Panc1 (cell line): ENCODE measurements around the gene PFN3. TPM values are rescaled to one million over a fixed set of nuclear protein-coding genes. Genes with fewer than 3 reads are reported as not detected.

Experiments used
- ATAC-seq: fragments of 200-7000 bp; cut with Tn5 transposase; 2 replicates; pipeline ENCODE4 v1.9.1; 2020; ENCODE audit warnings: mild to moderate bottlenecking, moderate library complexity
- BruUV-seq: library from RNA; stranded (reverse); fragments of 400-500 nt; replicated peaks from 2 replicates; lab custom pipeline; 2021; lab: Mats Ljungman, UMichigan
- CTCF ChIA-PET: fragments of 300-600 bp; sonication (Branson Sonifier 250); formaldehyde crosslinking; loops from one replicate; lab custom pipeline; 2022; ENCODE audit warnings: antibody characterized with exemption; lab: Charles Lee
- POLR2A ChIA-PET: fragments of 300-600 bp; sonication (Branson Sonifier 250); formaldehyde crosslinking; loops from one replicate; lab custom pipeline; 2022; ENCODE audit warnings: antibody characterized with exemption; lab: Charles Lee
- DNase-seq: peaks from one replicate; pipeline ENCODE4 v3.0.0-alpha.2; 2010; ENCODE audit warnings: low read depth, low spot score
- H3K27ac ChIP-seq: 2 replicates; pipeline ENCODE4 v1.5.1; 2011; ENCODE audit warnings: mild to moderate bottlenecking, low read length, inconsistent platforms
- H3K27me3 ChIP-seq: fragments of 200-500 bp; sonication (Bioruptor generic); 2 replicates; pipeline ENCODE4 v1.6.0; 2014; ENCODE audit warnings: low read length, inconsistent platforms; ENCODE audit not compliant: control insufficient read depth, insufficient read depth
- H3K36me3 ChIP-seq: fragments of 200-500 bp; sonication (Bioruptor generic); 2 replicates; pipeline ENCODE4 v1.5.1; 2014; ENCODE audit warnings: inconsistent platforms, mild to moderate bottlenecking, low read length, moderate library complexity; ENCODE audit not compliant: control insufficient read depth, insufficient read depth
- H3K4me1 ChIP-seq: 2 replicates; pipeline ENCODE4 v1.5.1; 2011; ENCODE audit warnings: inconsistent platforms, mild to moderate bottlenecking, low read length, moderate library complexity; ENCODE audit not compliant: control insufficient read depth, insufficient read depth
- H3K4me3 ChIP-seq, 2 experiments: 2 replicates each; pipeline ENCODE4 v1.5.1; 2011 to 2012; ENCODE audit warnings: low read depth in 2 of 2, low read length in 2 of 2, mild to moderate bottlenecking in 2 of 2, inconsistent platforms in 1 of 2, moderate library complexity in 1 of 2
- H3K9me3 ChIP-seq: fragments of 200-500 bp; sonication (Bioruptor generic); 2 replicates; pipeline ENCODE4 v1.5.1; 2014; ENCODE audit warnings: low read depth, mild to moderate bottlenecking, inconsistent platforms, low read length, moderate library complexity; ENCODE audit not compliant: control insufficient read depth, insufficient read depth
- POLR2AphosphoS5 ChIP-seq: IDR thresholded peaks from 2 replicates; pipeline ENCODE4 v1.6.1; 2012; ENCODE audit warnings: mild to moderate bottlenecking, low read depth, low read length, moderate library complexity
- SIN3A ChIP-seq: IDR thresholded peaks from 2 replicates; pipeline ENCODE4 v1.6.1; 2012; ENCODE audit warnings: low read depth, mild to moderate bottlenecking, low read length, moderate library complexity, borderline replicate concordance; ENCODE audit not compliant: insufficient read depth
- TCF7L2 ChIP-seq: IDR thresholded peaks from 2 replicates; pipeline ENCODE4 v1.6.1; 2011; ENCODE audit warnings: mild to moderate bottlenecking, low read depth, low read length, inconsistent platforms
- in situ Hi-C: cut with HindIII; loops from 2 replicates; pipeline ENCODE4 v1.10.0; 2016; ENCODE audit warnings: low sequenced_read_pairs, low pct_unique_long_range_greater_than_20kb
- intact Hi-C: fragments of 100-400 bp; cut with micrococcal nuclease; formaldehyde crosslinking; loops from one replicate; pipeline ENCODE4 v1.10.0; 2022; ENCODE audit not compliant: unreplicated experiment
- total RNA-seq: library from RNA; stranded (reverse); gene quantifications from one replicate; pipeline ENCODE4 v1.2.1, GENCODE V29; 2021; ENCODE audit not compliant: unreplicated experiment
- TF ChIP-seq, protein P1 (sequence below): fragments of 450-650 bp; IDR thresholded peaks from 2 replicates; pipeline ENCODE4 v1.5.1; 2017; ENCODE audit warnings: mild to moderate bottlenecking
- TF ChIP-seq, protein P2 (sequence below), 2 experiments: IDR thresholded peaks; 2 replicates each; pipeline ENCODE4 v1.6.1; 2011 to 2012; ENCODE audit warnings: low read depth in 2 of 2, control low read depth in 1 of 2, low read length in 1 of 2, mild to moderate bottlenecking in 1 of 2, moderate library complexity in 1 of 2; ENCODE audit not compliant: insufficient read depth in 1 of 2

The PFN3 gene
- total RNA-seq, 1 experiment from 2014 or later = not detected

DNA sequence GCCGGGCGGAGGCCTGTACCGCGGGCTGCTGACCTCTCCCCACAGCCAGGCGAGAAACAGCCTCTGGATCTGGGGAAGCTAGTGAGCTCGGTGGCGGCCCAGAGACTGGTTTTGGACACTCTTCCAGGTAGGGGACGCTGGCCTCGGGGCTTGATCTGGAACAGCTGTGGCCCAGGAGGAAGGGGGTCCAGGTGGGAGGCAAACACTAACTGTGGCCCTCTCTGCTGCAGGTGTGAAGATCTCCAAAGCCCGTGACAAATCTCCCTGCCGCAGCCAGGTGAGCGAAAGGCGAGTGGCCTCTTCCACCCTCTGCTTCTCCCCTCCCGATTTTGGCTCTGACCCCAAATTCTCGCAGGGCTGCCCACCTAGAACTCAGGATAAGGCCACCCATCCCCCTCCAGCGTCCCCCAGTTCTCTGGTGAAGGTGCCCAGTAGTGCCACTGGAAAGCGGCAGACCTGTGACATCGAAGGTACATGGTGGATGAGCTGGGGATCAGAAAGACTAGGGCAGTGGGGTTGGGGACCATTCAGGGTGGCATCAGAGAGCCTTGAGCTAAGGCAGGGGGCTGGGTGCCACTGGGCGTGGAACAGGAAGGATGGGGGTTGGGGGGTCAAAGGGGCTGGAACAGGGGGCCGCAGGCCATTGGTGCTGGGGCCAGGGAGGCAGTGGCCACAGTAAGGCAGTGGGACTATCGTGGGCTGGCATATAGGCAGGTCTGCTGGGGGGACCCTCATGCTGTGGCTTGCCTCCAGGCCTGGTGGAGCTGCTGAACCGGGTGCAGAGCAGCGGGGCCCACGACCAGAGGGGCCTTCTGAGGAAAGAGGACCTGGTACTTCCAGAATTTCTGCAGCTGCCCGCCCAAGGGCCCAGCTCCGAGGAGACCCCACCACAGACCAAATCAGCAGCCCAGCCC is 29.1 kb downstream of the PFN3 start:
- Histone ChIP-seq H3K27me3 (no peaks in the 10 kb centered on the region), H3K36me3 (no peaks in the 10 kb centered on the region; the same call in 1 of the 2 replicates), H3K27ac (peak overlapping the region; percentile 68), H3K9me3 (no peaks in the 10 kb centered on the region), H3K4me1 (peaks cover 5% of the 10 kb centered on the region; the same call in 1 of the 2 replicates), H3K4me3 (peak overlapping the region; percentile 51 to 63)
- no TSS peak for BruUV-seq
- POLR2A ChIA-PET = interaction anchor here (0.6 to 0.7 kb wide), 3 partner anchors 11 to 472 kb away, joined by 4 to 10 read pairs (median 6); partner anchors contain the start of genes GRK6 and HK3
- ATAC-seq (no peak), DNase-seq (no peak)
- intact Hi-C loops (no loop called here), in situ Hi-C loops (no loop called here)
- TF ChIP-seq TCF7L2 = no peak
- TF ChIP-seq, protein P1, sequence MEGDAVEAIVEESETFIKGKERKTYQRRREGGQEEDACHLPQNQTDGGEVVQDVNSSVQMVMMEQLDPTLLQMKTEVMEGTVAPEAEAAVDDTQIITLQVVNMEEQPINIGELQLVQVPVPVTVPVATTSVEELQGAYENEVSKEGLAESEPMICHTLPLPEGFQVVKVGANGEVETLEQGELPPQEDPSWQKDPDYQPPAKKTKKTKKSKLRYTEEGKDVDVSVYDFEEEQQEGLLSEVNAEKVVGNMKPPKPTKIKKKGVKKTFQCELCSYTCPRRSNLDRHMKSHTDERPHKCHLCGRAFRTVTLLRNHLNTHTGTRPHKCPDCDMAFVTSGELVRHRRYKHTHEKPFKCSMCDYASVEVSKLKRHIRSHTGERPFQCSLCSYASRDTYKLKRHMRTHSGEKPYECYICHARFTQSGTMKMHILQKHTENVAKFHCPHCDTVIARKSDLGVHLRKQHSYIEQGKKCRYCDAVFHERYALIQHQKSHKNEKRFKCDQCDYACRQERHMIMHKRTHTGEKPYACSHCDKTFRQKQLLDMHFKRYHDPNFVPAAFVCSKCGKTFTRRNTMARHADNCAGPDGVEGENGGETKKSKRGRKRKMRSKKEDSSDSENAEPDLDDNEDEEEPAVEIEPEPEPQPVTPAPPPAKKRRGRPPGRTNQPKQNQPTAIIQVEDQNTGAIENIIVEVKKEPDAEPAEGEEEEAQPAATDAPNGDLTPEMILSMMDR = no peak
- TF ChIP-seq, protein P2, sequence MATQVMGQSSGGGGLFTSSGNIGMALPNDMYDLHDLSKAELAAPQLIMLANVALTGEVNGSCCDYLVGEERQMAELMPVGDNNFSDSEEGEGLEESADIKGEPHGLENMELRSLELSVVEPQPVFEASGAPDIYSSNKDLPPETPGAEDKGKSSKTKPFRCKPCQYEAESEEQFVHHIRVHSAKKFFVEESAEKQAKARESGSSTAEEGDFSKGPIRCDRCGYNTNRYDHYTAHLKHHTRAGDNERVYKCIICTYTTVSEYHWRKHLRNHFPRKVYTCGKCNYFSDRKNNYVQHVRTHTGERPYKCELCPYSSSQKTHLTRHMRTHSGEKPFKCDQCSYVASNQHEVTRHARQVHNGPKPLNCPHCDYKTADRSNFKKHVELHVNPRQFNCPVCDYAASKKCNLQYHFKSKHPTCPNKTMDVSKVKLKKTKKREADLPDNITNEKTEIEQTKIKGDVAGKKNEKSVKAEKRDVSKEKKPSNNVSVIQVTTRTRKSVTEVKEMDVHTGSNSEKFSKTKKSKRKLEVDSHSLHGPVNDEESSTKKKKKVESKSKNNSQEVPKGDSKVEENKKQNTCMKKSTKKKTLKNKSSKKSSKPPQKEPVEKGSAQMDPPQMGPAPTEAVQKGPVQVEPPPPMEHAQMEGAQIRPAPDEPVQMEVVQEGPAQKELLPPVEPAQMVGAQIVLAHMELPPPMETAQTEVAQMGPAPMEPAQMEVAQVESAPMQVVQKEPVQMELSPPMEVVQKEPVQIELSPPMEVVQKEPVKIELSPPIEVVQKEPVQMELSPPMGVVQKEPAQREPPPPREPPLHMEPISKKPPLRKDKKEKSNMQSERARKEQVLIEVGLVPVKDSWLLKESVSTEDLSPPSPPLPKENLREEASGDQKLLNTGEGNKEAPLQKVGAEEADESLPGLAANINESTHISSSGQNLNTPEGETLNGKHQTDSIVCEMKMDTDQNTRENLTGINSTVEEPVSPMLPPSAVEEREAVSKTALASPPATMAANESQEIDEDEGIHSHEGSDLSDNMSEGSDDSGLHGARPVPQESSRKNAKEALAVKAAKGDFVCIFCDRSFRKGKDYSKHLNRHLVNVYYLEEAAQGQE (IDR thresholded peaks at IDR 0.05; ENCODE audit: insufficient read depth in 1 of 2, low read depth in 2 of 2, low read length in 1 of 2) = no peak
- TF ChIP-seq SIN3A = no peak
- no peak for TF ChIP-seq POLR2AphosphoS5
- CTCF ChIA-PET = interaction anchor here (0.5 to 1.8 kb wide), 10 partner anchors 11 to 84 kb away, joined by 3 to 10 read pairs (median 5); no protein-coding TSS in a partner anchor

DNA sequence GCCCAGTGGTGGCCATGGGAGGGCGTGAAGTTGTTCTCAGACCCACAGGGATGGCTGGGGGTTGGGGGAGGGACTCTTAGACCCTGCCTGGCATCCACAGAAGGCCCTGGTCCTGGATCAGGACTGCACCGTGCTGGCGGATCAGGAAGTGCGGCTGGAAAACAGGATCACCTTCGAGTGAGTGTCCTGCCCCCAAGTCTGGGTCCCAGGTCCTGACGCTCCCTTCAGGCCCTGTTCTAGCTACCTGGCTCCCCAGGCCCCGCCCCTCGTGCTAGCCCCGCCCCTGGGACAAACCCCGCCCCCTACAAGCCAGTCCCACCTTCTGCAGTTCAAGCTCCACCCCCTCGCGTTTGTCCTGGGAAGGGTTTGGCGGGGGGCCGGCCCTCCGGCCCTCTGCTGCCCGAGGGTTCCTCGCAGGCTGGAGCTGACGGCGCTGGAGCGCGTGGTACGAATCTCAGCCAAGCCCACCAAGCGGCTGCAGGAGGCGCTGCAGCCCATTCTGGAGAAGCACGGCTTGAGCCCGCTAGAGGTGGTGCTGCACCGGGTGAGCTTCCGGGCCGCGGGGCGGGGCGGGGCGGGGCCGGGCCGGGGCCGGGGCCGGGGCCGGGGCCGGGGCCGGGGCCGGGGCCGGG is 29.9 kb downstream of the PFN3 start:
- BruUV-seq = no TSS peak
- in situ Hi-C loops (no loop called here), intact Hi-C loops (no loop called here)
- Histone ChIP-seq H3K36me3 (no peaks in the 10 kb centered on the region; the same call in 1 of the 2 replicates), H3K27me3 (no peaks in the 10 kb centered on the region), H3K4me1 (peaks cover 9% of the 10 kb centered on the region), H3K27ac (0 out of 2 replicates have a peak overlapping the region, but pooled peaks have one; percentile 51), H3K4me3 (peak overlapping the region; percentile 51 to 63), H3K9me3 (no peaks in the 10 kb centered on the region)
- TF ChIP-seq, protein P2 (IDR thresholded peaks at IDR 0.05; ENCODE audit: insufficient read depth in 1 of 2, low read depth in 2 of 2, low read length in 1 of 2) = no peak
- TF ChIP-seq, protein P1 = no peak; the same call in 1 of the 2 replicates
- TF ChIP-seq SIN3A (no peak), TCF7L2 (no peak)
- POLR2A ChIA-PET = interaction anchor here (0.6 to 0.7 kb wide), 3 partner anchors 10 to 472 kb away, joined by 4 to 10 read pairs (median 6); partner anchors contain the start of genes GRK6 and HK3
- CTCF ChIA-PET = interaction anchor here (0.5 to 1.8 kb wide), 9 partner anchors 10 to 84 kb away, joined by 3 to 10 read pairs (median 5); partner anchors contain the start of gene PRR7
- peak; percentile 79 for ATAC-seq
- no peak for DNase-seq
